ENCODE data around the gene EZH2.
A peak's percentile ranks its signal among the peaks of the same experiment; 100 is the strongest.

Gene EZH2

DNA sequence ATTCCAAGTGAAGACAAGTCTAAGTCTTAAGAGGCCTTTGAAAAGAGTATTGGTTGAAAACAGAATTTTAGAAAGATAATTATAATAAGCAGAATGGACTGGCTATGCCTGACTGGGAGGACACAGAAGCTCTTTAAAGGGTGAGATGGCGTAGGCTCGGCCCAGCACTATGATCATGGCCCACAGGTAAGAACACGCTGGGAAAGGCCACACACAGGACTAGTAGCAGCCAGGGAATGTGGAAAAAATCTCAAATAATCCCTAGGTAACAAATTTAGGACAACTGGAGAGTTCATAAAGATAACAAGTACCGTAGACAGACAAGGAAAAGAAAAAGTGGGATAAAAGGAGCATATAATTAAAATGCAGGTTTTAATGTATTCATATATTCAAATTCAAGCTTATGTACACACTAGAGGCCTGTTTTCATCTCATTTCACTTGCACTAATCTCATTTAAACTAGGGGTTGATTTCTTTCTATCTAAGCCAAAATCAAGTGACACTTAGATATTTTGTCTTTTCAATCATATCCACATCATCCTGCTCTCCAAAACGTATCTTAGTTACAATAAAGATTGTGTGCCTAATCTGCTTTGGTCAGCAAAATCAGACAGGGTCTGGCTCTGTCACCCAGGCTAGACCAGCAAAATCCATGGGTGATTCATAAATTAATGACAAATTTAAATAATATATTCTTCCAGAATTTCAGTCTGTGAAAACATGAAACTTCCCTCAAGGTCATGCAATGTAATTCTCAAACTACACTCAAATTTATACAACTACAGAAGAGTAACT lies 53.0 kb downstream of the EZH2 start:
- no peak for DNase-seq (ENCODE audit: extremely low spot score)
- no peak for TF ChIP-seq FOXA1 (IDR thresholded peaks at IDR 0.05)
- CTCF ChIA-PET: interaction anchor here (1.1 to 1.2 kb wide), 2 partner anchors 25 to 235 kb away, joined by 4 read pairs; no protein-coding TSS in a partner anchor
- POLR2A ChIA-PET: no interaction called here

DNA sequence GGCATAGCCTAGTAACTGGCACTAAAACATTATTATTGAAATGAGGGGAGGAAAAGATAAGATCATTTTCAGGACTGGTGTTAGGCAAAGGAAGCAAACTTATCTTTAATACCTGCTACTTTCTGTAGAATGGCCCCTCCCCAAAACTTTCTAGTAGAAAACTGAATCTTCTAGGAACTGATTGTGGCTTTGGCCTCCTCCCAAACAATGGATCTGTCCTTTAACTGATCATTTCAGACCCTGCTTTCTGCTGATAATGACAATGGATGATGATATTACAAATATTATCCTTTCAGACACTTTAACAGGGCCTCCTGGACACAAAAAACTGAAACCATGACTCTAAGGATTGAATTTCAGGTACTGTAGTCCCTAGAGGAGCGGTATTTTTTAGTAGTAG lies 55.1 kb downstream of the EZH2 start:
- ChIA-PET CTCF (no interaction called here), POLR2A (no interaction called here)
- no peak for DNase-seq (ENCODE audit: extremely low spot score)
- no peak for TF ChIP-seq L3MBTL2 (conservative IDR thresholded peaks at IDR 0.05)
- no peak for TF ChIP-seq SUZ12 (IDR thresholded peaks at IDR 0.05)
- no peak for TF ChIP-seq ZNF384 (IDR thresholded peaks at IDR 0.05)
- TF ChIP-seq FOXA1 (IDR thresholded peaks at IDR 0.05): no peak
- no peak for TF ChIP-seq ARNT (IDR thresholded peaks at IDR 0.05)
- TF ChIP-seq NFRKB (IDR thresholded peaks at IDR 0.05): no peak
- no peak for TF ChIP-seq HDGF (IDR thresholded peaks at IDR 0.05; ENCODE audit: borderline replicate concordance)
- no peak for TF ChIP-seq TARDBP (IDR thresholded peaks at IDR 0.05)
- TF ChIP-seq SP1 (IDR thresholded peaks at IDR 0.05): no peak
- no peak for TF ChIP-seq BHLHE40 (IDR thresholded peaks at IDR 0.05; ENCODE audit: borderline replicate concordance)
- no peak for TF ChIP-seq LEF1 (IDR thresholded peaks at IDR 0.05; ENCODE audit: borderline replicate concordance)
- TF ChIP-seq ELF4 (IDR thresholded peaks at IDR 0.05): no peak
- TF ChIP-seq FOXM1 (IDR thresholded peaks at IDR 0.05; ENCODE audit: borderline replicate concordance): no peak
- no peak for TF ChIP-seq CTBP1 (IDR thresholded peaks at IDR 0.05; ENCODE audit: borderline replicate concordance)
- TF ChIP-seq FOXK2 (IDR thresholded peaks at IDR 0.05): no peak
- TF ChIP-seq, protein P1, sequence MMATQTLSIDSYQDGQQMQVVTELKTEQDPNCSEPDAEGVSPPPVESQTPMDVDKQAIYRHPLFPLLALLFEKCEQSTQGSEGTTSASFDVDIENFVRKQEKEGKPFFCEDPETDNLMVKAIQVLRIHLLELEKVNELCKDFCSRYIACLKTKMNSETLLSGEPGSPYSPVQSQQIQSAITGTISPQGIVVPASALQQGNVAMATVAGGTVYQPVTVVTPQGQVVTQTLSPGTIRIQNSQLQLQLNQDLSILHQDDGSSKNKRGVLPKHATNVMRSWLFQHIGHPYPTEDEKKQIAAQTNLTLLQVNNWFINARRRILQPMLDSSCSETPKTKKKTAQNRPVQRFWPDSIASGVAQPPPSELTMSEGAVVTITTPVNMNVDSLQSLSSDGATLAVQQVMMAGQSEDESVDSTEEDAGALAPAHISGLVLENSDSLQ (IDR thresholded peaks at IDR 0.05): no peak

DNA sequence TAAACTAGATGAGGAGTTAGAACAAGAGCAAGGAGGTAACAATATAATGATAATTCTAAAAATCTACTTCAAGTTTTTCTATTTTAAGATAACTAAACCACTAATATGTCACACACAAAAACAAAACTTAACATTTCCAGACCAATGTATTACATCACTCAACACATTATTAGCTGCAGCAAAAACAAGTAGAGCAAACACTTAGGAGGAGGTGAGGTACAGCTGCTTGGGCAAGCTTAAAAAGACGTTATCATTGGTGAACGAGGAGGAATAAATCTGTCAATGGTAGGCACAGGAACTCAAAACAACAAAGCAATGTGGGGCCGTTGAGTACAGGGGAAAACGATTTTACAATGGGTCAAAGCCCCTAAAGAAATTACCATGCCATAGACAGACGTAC lies 58.8 kb downstream of the EZH2 start:
- no peak for DNase-seq (ENCODE audit: extremely low spot score)
- CTCF ChIA-PET: interaction anchor here (0.6 kb wide), 1 partner anchor 136 kb away, joined by 3 read pairs; no protein-coding TSS in a partner anchor
- POLR2A ChIA-PET: no interaction called here
- TF ChIP-seq, protein P1 (IDR thresholded peaks at IDR 0.05): peak; percentile 31; the same call in 1 of the 2 replicates
- no peak for TF ChIP-seq FOXA1 (IDR thresholded peaks at IDR 0.05)

DNA sequence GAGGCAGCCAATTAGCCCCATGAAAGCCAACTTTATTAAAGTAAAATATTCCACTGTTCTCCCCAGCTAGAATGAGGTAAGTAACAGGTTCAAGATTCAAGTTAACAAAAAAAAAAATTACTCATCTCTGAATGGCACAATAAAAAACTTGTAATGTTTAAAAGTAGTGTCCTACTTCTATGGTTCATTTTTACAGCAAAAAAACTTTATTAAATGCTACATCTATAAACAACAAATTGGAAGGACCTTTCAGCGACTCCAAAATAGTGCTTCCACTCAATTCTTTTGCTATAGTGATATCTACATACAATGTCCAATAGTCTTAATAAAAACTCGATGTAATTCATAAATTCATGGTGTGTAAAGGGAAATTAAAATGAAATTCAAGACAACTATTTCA lies 59.2 kb downstream of the EZH2 start:
- ChIA-PET CTCF (interaction anchor here (0.6 kb wide), 1 partner anchor 136 kb away, joined by 3 read pairs; no protein-coding TSS in a partner anchor), POLR2A (no interaction called here)

DNA sequence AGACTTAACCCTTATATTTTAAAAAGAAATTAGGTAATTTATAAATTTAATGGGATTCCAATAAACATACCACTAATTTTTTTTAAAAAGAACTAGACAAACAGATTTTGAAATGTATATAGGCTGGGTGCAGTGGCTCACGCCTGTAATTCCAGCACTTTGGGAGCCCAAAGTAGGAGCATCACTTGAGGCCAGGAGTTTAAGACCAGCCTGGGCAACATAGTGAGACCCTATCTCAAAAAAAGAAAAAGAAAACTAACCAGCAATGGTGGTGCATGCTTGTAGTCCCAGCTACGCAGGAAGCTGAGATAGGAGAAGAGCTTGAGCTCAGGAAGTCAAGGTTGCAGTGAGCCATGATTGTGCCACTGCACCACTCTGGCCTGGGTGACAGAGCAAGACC lies 62.7 kb downstream of the EZH2 start:
- CTCF ChIA-PET: no interaction called here
- no peak for DNase-seq (ENCODE audit: extremely low spot score)
- TF ChIP-seq BHLHE40 (IDR thresholded peaks at IDR 0.05; ENCODE audit: borderline replicate concordance): no peak
- TF ChIP-seq ARNT (IDR thresholded peaks at IDR 0.05): no peak
- TF ChIP-seq ELF4 (IDR thresholded peaks at IDR 0.05): no peak
- TF ChIP-seq, protein P1 (IDR thresholded peaks at IDR 0.05): no peak
- no peak for TF ChIP-seq FOXA1 (IDR thresholded peaks at IDR 0.05)
- TF ChIP-seq NFRKB (IDR thresholded peaks at IDR 0.05): no peak
- TF ChIP-seq CTBP1 (IDR thresholded peaks at IDR 0.05; ENCODE audit: borderline replicate concordance): no peak
- TF ChIP-seq LEF1 (IDR thresholded peaks at IDR 0.05; ENCODE audit: borderline replicate concordance): no peak
- no peak for TF ChIP-seq HDGF (IDR thresholded peaks at IDR 0.05; ENCODE audit: borderline replicate concordance)
- TF ChIP-seq ZNF384 (IDR thresholded peaks at IDR 0.05): no peak
- no peak for TF ChIP-seq L3MBTL2 (conservative IDR thresholded peaks at IDR 0.05)
- no peak for TF ChIP-seq SP1 (IDR thresholded peaks at IDR 0.05)
- no peak for TF ChIP-seq SUZ12 (IDR thresholded peaks at IDR 0.05)
- no peak for TF ChIP-seq FOXM1 (IDR thresholded peaks at IDR 0.05; ENCODE audit: borderline replicate concordance)
- POLR2A ChIA-PET: no interaction called here

More for the DNA sequence above, 59.2 kb downstream of the EZH2 start:
- DNase-seq (ENCODE audit: extremely low spot score): no peak
- TF ChIP-seq LEF1 (IDR thresholded peaks at IDR 0.05; ENCODE audit: borderline replicate concordance) (no peak), SUZ12 (IDR thresholded peaks at IDR 0.05) (no peak), BHLHE40 (IDR thresholded peaks at IDR 0.05; ENCODE audit: borderline replicate concordance) (no peak), L3MBTL2 (conservative IDR thresholded peaks at IDR 0.05) (no peak), ARNT (IDR thresholded peaks at IDR 0.05) (no peak), FOXK2 (IDR thresholded peaks at IDR 0.05) (no peak), TARDBP (IDR thresholded peaks at IDR 0.05) (no peak), FOXM1 (IDR thresholded peaks at IDR 0.05; ENCODE audit: borderline replicate concordance) (no peak), CTBP1 (IDR thresholded peaks at IDR 0.05; ENCODE audit: borderline replicate concordance) (no peak), SP1 (IDR thresholded peaks at IDR 0.05) (no peak), ZNF384 (IDR thresholded peaks at IDR 0.05) (no peak), ELF4 (IDR thresholded peaks at IDR 0.05) (no peak)
- TF ChIP-seq, protein P1 (IDR thresholded peaks at IDR 0.05): no peak
